Panc1 (cell line): ENCODE data around the gene SYT14.

ENCODE experiments used
- POLR2AphosphoS5 ChIP-seq: IDR thresholded peaks from 2 replicates; pipeline ENCODE4 v1.6.1; 2012; ENCODE audit warnings: mild to moderate bottlenecking, low read depth, low read length, moderate library complexity
- SIN3A ChIP-seq: IDR thresholded peaks from 2 replicates; pipeline ENCODE4 v1.6.1; 2012; ENCODE audit warnings: low read depth, mild to moderate bottlenecking, low read length, moderate library complexity, borderline replicate concordance; ENCODE audit not compliant: insufficient read depth
- TCF7L2 ChIP-seq: IDR thresholded peaks from 2 replicates; pipeline ENCODE4 v1.6.1; 2011; ENCODE audit warnings: mild to moderate bottlenecking, low read depth, low read length, inconsistent platforms
- TF ChIP-seq, protein P1 (sequence below): fragments of 450-650 bp; IDR thresholded peaks from 2 replicates; pipeline ENCODE4 v1.5.1; 2017; ENCODE audit warnings: mild to moderate bottlenecking
- TF ChIP-seq, protein P2 (sequence below), 2 experiments: IDR thresholded peaks; 2 replicates each; pipeline ENCODE4 v1.6.1; 2011 to 2012; ENCODE audit warnings: low read depth in 2 of 2, control low read depth in 1 of 2, low read length in 1 of 2, mild to moderate bottlenecking in 1 of 2, moderate library complexity in 1 of 2; ENCODE audit not compliant: insufficient read depth in 1 of 2

DNA sequence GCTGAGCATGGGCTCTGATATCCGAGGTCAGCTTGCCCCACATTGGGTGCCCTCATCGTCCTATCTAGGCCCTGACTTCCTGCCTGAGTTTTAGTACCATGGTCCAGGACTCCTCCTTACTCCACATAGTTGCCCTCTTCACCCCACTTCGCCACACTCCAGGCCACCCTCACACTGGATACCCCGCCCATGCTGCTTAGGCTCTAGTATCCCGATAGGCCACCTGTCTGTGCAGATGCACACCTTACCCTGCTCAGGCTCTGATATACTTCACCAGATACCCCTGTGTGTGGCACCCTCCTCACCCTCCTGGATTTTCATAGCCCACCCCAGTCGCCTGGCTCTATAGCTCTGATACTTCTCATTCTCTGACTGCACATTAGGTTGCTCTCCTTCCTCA is 149.0 kb downstream of the SYT14 start:
- TF ChIP-seq, protein P1, sequence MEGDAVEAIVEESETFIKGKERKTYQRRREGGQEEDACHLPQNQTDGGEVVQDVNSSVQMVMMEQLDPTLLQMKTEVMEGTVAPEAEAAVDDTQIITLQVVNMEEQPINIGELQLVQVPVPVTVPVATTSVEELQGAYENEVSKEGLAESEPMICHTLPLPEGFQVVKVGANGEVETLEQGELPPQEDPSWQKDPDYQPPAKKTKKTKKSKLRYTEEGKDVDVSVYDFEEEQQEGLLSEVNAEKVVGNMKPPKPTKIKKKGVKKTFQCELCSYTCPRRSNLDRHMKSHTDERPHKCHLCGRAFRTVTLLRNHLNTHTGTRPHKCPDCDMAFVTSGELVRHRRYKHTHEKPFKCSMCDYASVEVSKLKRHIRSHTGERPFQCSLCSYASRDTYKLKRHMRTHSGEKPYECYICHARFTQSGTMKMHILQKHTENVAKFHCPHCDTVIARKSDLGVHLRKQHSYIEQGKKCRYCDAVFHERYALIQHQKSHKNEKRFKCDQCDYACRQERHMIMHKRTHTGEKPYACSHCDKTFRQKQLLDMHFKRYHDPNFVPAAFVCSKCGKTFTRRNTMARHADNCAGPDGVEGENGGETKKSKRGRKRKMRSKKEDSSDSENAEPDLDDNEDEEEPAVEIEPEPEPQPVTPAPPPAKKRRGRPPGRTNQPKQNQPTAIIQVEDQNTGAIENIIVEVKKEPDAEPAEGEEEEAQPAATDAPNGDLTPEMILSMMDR: no peak
- no peak for TF ChIP-seq POLR2AphosphoS5
- TF ChIP-seq TCF7L2: no peak
- TF ChIP-seq, protein P2, sequence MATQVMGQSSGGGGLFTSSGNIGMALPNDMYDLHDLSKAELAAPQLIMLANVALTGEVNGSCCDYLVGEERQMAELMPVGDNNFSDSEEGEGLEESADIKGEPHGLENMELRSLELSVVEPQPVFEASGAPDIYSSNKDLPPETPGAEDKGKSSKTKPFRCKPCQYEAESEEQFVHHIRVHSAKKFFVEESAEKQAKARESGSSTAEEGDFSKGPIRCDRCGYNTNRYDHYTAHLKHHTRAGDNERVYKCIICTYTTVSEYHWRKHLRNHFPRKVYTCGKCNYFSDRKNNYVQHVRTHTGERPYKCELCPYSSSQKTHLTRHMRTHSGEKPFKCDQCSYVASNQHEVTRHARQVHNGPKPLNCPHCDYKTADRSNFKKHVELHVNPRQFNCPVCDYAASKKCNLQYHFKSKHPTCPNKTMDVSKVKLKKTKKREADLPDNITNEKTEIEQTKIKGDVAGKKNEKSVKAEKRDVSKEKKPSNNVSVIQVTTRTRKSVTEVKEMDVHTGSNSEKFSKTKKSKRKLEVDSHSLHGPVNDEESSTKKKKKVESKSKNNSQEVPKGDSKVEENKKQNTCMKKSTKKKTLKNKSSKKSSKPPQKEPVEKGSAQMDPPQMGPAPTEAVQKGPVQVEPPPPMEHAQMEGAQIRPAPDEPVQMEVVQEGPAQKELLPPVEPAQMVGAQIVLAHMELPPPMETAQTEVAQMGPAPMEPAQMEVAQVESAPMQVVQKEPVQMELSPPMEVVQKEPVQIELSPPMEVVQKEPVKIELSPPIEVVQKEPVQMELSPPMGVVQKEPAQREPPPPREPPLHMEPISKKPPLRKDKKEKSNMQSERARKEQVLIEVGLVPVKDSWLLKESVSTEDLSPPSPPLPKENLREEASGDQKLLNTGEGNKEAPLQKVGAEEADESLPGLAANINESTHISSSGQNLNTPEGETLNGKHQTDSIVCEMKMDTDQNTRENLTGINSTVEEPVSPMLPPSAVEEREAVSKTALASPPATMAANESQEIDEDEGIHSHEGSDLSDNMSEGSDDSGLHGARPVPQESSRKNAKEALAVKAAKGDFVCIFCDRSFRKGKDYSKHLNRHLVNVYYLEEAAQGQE (IDR thresholded peaks at IDR 0.05; ENCODE audit: insufficient read depth in 1 of 2, low read depth in 2 of 2, low read length in 1 of 2): no peak
- no peak for TF ChIP-seq SIN3A
